GM12873 (cell line): ENCODE data around the gene TERT.

Experiments used
- CTCF ChIP-seq: IDR thresholded peaks from 2 replicates; pipeline ENCODE4 v1.5.1; 2012; ENCODE audit warnings: low read depth, mild to moderate bottlenecking, moderate library complexity, low read length, control low read depth; ENCODE audit not compliant: insufficient read depth; ENCODE audit errors: missing control alignments

TERT gene

GRCh38 chr5:1295650-1296037 lies 776 bp upstream of the TERT start:
- TF ChIP-seq CTCF, result no peak

- TF ChIP-seq CTCF, result no peak
Observed at GRCh38 chr5:1294206-1294834, 548 bp downstream of the TERT start.

- TF ChIP-seq CTCF, result no peak
Observed at GRCh38 chr5:1293416-1294205, 1.3 kb downstream of the TERT start.

GRCh38 chr5:1292846-1293415 lies 1.9 kb downstream of the TERT start:
- TF ChIP-seq CTCF, result no peak

GRCh38 chr5:1292139-1292538 lies 2.7 kb downstream of the TERT start:
- TF ChIP-seq CTCF, result peak; percentile 4

- TF ChIP-seq CTCF, result no peak
Observed at GRCh38 chr5:1291611-1292080, 3.2 kb downstream of the TERT start.
